HG03354 (cell line): ENCODE measurements around the gene GBP7.
"Not testable (repeated sequence)": the region's sequence is repeated elsewhere in the genome, so short reads cannot be mapped to it uniquely, and the experiment has no call there.

Experiments
- ATAC-seq: cut with Tn5 transposase; IDR thresholded peaks from one replicate; pipeline ENCODE4 v1.9.1; 2021; ENCODE audit warnings: mild to moderate bottlenecking; ENCODE audit not compliant: unreplicated experiment, poor library complexity, severe bottlenecking

The GBP7 gene, protein sequence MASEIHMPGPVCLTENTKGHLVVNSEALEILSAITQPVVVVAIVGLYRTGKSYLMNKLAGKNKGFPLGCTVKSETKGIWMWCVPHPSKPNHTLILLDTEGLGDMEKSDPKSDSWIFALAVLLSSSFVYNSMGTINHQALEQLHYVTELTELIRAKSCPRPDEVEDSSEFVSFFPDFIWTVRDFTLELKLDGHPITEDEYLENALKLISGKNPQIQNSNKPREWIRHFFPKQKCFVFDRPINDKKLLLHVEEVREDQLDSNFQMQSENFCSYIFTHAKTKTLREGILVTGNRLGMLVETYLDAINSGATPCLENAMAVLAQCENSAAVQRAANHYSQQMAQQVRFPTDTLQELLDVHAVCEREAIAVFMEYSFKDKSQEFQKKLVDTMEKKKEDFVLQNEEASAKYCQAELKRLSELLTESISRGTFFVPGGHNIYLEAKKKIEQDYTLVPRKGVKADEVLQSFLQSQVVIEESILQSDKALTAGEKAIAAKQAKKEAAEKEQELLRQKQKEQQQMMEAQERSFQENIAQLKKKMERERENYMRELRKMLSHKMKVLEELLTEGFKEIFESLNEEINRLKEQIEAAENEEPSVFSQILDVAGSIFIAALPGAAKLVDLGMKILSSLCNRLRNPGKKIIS

GRCh38 chr1:89175601-89176256, at the start of gene GBP7:
Gene GBP7 (minus strand): TSS chr1:89176003. CDS start chr1:89171935, 4,068 bp downstream.
- ATAC-seq = no peak

DNA sequence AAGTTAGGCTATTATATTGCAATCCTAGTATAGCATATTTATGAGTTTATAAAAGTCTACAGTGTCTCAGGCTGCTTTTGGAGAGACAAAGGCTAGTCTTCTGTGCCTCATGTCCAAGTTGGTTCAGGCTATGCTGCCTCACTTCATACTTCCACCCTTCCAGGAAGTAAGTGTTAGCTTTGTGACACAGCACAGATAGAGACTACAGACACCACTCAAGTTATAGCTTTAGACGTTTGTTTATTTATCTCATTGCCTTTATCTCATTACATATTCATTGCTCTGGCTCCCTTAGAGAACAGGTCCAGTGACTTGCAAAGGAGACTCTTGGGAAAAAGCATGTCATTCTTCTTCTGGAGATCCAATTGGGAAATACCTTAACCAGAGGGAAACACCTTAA, 45.5 kb upstream of the GBP7 start:
- ATAC-seq = no peak

GRCh38 chr1:89219851-89220250, 44.0 kb upstream of the GBP7 start:
- ATAC-seq = not testable (repeated sequence)

DNA sequence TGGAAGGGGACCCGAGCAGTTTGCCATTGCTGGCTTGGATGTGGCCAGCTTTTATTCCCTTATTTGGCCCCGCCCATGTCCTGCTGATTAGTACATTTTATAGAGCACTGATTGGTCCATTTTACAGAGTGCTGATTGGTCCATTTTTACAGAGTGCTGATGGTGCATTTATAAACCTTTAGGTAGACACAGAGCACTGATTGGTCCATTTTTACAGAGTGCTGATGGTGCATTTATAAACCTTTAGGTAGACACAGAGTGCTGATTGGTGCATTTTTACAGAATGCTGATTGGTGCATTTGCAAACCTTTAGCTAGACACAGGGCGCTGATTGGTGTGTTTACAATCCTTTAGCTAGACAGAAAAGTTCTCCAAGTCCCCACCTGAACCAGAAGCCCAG, 43.1 kb upstream of the GBP7 start:
- ATAC-seq = not testable (repeated sequence)

DNA sequence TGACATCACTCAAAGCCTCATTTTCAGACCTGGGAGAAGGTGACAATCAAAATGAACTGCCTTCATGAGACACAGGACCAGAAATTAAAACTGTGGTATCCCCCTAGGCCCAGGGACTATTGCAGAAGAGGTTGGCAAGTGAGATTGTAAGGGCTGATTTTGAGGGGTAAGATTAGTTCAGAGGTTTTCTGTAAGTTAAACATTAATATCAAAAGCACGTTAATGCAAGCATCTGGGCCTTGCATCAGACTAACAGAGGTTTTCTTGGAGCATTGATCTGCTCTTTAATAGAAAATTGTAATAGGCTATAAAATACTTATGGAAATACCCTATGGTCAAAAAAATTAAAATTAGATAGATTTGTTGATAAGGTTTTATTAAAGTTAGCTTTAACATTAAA, 37.5 kb upstream of the GBP7 start:
- no peak for ATAC-seq

- no peak for ATAC-seq
Measured at GRCh38 chr1:89211035-89211634, 35.3 kb upstream of the GBP7 start.

DNA sequence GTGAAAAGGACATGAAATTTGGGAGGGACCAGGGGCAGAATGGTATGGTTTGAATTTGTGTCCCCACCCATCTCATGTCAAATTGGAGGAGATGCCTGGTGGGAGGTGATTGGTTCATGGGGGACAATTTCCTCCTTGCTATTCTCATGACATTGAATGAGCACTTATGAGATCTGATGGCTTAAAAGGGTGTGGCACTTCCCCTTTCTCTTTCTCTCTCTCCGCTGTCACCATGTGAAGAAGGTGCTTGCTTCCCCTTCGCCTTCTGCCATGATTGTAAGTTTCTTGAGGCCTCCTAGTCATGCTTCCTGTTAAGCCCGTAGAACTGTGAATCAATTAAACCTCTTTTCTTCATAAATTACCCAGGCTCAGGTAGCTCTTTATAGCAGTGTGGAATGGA, 30.6 kb upstream of the GBP7 start:
- ATAC-seq = no peak

DNA sequence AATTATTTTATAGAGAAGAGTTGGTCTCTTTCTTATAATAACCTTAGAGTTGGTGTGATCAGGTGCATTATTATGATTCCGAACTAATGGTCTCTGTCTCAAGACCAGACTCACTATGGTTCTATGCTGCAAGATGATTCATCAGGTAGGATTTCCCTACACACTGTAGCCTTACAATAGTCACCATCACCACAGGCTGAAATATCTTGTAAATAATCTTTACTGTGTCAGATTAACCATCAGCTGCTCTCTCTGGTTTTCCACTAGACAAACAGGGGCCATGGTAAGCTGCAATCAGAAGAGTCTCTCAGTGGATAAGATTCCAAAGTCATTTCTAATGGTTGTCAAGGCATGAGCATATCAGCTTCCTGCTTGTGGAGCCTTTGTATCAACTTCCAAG, 27.4 kb upstream of the GBP7 start:
- ATAC-seq = no peak

GRCh38 chr1:89201106-89201794, 25.4 kb upstream of the GBP7 start:
- peak; percentile 78 for ATAC-seq

DNA sequence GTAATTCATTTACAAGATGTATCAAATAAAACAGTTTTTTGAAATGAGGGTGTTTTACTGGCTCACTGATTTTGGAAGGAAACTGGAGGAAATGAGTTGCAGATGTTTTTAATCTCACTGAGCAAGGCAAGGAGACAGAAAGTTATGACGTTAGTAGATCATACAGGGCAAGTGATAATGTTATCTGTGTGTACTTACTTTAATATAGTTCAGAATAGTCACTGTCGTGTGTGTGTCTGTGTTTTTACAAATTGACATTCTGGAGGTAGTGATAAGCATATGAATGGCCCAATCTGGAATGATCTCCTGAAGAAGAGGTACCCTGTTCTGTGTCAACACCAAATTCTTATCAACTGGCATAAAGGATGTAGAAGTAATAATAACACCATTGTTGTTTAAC, 24.9 kb upstream of the GBP7 start:
- no peak for ATAC-seq

- ATAC-seq = no peak
Measured at GRCh38 chr1:89199525-89200031, 23.8 kb upstream of the GBP7 start.

DNA sequence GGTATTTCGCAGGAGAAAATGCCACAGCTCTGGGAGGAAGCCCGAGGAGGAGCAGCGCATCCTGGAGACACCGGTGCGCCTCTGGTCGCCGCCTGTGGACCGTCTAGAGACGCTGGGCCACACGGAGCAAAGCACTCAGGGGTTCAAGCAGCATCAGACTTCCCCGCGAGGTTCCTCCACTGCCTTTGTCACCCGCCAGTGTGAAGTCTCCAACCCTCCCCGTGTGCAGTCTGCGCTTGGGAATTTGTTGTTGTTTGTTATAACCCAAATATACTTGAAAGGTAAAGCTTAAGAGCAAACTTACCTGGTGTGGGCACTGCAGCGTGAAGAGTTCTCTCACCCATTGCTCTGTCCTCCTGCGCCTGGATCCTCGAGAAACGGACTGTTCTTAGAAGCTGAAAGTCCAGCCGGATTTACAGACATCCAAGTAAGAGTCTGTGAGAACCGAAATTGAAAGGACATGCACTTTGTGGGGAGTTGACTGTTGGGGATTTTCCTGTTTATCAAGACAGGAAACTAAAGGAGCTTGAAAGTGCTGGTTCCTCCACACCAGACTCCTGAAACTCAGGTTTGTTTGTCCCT, 22.8 kb upstream of the GBP7 start, which contains the start of gene GBP4:
TSS of gene GBP4 (minus strand) at position 452 of the 582 bp plus-strand sequence. CDS start at position 344, 108 bp downstream.
- ATAC-seq = peak; percentile 48

GRCh38 chr1:89198081-89198480, 22.3 kb upstream of the GBP7 start:
- peak; percentile 0 for ATAC-seq

GRCh38 chr1:89195476-89195875, 19.7 kb upstream of the GBP7 start:
- no peak for ATAC-seq

DNA sequence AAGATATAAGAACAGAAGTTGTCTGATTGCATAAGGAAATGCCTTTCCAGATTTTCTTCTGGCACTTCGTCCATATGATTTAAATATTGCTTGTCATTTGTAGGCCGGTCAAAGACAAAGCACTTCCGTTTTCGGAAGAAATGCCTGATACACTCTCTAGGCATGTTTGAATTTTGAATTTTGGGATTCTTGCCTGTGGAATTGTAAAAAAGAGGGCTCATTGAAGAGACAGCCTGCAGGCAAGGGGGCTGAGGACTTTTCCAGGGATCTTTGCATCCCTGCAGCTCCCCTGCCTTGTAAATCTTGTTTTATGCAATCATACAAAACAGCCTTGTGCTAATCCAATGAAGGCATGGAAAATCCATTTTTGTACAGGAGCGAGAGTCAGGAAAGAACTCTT, 15.5 kb upstream of the GBP7 start:
- ATAC-seq = no peak

- no peak for ATAC-seq
Measured at GRCh38 chr1:89190017-89190416, 14.2 kb upstream of the GBP7 start.

DNA sequence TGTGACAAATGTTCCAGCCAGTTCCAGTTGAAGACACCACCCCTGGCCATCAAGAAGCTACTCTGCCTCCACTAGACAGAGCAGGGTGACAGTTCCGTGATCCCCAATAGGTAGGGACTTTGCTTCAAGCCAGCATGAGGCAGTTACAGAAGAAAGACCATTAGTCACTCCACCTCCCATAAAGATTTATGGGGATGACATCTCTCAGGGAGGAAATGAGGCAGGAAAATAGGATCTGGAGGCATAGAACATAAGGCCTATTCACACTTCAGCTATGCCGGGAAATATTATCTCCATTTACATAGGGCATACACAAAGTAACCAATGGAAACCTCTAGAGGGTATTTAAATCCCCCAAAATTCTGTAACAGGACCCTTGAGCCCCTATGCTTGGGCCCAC, 3.5 kb upstream of the GBP7 start:
- ATAC-seq = no peak

- ATAC-seq = no peak
Measured at GRCh38 chr1:89176971-89177370, 1.2 kb upstream of the GBP7 start.

- ATAC-seq = no peak
Measured at GRCh38 chr1:89174491-89174890, 1.3 kb downstream of the GBP7 start.
